Measurements from ENCODE around the gene CADPS.
"Not testable (repeated sequence)": the region's sequence is repeated elsewhere in the genome, so short reads cannot be mapped to it uniquely, and the experiment has no call there.

The CADPS gene

DNA sequence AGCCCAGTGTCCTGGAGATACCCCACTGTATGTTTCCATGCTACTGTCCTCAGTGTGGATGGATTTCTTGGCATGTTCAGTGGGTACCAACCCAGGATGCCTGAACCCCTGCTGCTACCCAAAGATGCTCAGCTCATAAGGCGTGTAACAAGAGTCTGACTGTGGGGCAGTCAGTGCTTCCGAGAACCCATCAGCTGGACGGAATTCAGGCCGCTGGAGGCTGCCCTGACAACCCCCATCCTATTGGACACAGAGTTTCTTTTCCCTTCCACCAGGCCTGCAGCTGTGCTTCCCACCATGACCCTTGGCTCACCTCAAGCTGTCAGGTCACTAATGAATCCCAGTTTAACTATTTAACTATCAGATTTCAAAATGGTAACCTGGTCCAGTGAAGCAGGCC, 277.7 kb downstream of the CADPS start:
- no peak for TF ChIP-seq ZNF274 (IDR thresholded peaks at IDR 0.05; ENCODE audit: low read depth, low read length)
- no peak overlapping the region for H3K4me3 ChIP-seq (ENCODE audit: low read length)

DNA sequence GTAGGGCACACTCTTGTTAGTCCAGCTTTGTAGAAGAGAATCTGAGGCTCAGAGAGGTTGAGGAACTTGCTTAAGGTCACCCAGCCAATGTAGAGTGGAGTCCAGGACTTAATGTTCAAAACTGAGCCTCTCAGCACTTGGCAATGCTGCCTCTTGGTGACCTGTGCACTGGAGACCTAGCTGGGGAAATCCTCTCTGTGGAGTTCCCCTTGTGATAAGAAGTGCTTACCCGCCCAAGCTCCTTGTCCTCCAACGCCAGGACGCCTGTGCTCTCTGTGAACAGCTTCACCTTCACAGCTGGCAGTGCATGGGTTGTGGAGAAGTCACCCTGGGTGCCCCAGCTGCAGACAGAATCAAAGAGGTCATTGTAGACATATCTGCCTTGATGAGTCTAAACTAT, 282.8 kb downstream of the CADPS start:
- TF ChIP-seq ZNF274 (IDR thresholded peaks at IDR 0.05; ENCODE audit: low read depth, low read length), result no peak
- no peak overlapping the region for H3K4me3 ChIP-seq (ENCODE audit: low read length)

DNA sequence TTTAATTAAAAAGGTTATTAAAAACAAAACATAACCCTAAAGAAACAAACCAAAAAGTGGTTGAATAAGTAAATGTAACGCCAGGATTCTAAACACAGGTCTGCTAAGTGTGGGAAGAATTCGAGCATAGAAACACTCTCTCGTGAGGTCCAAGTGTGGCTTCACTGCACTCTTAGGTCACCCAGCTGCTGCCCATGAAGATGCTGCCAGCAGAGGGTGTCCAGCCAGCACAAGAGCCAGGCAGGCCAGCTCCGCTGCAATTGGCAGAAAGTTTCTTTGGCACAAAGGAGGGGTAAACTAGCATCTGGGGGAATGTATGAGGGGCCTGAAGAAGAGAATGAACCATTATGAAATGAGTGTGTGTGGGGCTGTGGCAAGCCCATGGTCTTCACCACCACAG, 286.1 kb downstream of the CADPS start:
- no peak for TF ChIP-seq ZNF274 (IDR thresholded peaks at IDR 0.05; ENCODE audit: low read depth, low read length)
- no peak overlapping the region for H3K4me3 ChIP-seq (ENCODE audit: low read length)

DNA sequence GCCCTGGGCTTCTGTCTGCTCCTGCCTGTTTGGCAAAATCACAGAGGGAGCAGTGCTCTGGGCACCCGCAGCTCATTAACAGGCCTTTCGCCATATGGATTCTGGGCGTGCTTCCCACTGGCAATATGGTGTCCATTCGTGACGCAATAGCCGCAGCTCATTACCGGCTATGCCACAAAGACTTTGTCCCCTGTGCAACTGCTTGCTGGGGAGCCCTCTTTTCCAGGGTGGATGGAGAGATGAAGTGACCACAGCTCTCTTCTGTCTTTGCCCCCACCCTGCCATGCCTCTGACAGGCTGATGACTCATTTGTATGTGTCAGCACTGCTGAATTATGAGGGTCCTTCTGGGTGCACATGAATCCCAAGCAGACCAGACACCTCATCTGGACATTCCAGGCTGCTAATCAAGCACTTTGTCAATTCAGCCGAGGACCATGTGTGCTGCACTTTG, 287.6 kb downstream of the CADPS start:
- H3K4me3 ChIP-seq (ENCODE audit: low read length), result no peak overlapping the region
- no peak for TF ChIP-seq ZNF274 (IDR thresholded peaks at IDR 0.05; ENCODE audit: low read depth, low read length)

DNA sequence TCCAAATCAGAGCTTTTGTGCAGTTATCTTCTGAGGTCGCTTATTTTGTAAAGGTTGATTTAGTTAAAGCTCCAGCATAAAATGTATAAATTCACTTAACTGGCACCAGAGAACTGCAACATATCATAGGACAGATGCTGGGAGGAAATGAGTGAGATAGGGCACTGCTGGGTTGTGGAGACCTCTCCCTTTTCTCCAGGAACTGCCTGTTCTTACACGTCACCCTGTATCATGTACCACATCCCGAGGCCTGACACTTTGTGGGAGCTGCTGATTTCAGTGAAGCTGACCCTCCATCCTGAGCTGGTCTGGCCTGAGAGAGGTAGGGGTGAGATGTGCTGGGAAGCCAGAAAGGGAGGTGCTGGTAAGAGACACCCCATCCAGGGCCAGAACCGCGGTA, 288.0 kb downstream of the CADPS start:
- no peak for TF ChIP-seq ZNF274 (IDR thresholded peaks at IDR 0.05; ENCODE audit: low read depth, low read length)
- H3K4me3 ChIP-seq (ENCODE audit: low read length), result no peak overlapping the region

DNA sequence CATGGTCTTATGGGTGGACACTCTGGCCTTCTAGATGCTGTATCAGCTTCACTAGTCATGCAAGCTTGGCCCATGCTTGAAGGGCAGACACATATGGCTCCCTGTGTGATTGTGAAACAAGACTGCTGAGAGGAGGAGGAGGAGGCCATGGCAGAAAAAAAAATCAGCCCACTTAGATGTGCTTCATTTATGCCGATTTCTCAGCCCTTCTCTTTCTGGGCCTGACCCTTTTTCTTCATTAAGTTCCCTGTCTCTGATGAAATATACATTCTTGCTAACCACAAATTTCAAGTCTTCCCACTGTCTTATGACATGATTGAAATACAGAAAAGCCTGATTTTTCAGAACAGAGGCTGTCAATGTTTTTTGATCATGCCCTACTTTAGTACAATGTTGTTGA, 288.9 kb downstream of the CADPS start:
- no peak for TF ChIP-seq ZNF274 (IDR thresholded peaks at IDR 0.05; ENCODE audit: low read depth, low read length)
- no peak overlapping the region for H3K4me3 ChIP-seq (ENCODE audit: low read length)

DNA sequence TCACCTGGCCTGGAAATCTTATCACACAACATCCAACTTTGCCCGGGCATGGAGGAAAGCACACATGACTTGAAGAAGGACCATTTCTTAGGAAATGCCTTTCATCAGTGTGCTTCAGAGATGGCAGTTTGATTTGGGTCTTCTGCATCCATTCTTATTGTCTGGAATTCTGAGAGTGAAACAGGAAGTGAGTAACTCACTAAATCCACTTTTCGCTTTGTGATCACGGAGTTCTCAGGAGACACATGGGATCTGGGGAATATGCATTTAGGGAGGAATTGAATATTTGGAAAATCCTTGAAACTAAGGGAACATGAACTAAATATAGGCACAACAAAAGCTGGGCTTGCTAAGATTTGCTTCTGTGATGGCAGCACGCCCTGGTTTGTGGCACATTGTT, 289.4 kb downstream of the CADPS start:
- TF ChIP-seq ZNF274 (IDR thresholded peaks at IDR 0.05; ENCODE audit: low read depth, low read length), result no peak

DNA sequence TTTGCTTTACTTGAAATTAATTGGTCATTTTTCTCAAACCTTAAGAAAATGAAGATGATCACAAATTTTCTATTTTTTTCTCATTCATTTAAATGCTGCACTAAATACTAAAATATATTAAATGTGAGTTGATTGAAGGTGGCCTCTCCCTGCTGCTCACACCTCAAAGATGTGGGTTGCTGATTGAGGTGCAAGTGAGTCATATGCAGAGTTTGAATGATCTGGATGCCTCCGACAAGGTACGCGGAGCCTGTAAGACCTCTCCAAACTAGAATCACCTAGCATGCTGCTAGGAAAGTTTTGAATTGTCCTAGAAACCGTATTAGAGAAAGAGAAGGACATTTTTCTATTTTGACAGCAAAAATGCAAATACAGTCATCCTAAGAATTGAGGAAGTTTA, 290.6 kb downstream of the CADPS start:
- H3K4me3 ChIP-seq (ENCODE audit: low read length), result no peak overlapping the region
- no peak for TF ChIP-seq ZNF274 (IDR thresholded peaks at IDR 0.05; ENCODE audit: low read depth, low read length)

More for the DNA sequence above, 289.4 kb downstream of the CADPS start:
- H3K4me3 ChIP-seq (ENCODE audit: low read length), result no peak overlapping the region

DNA sequence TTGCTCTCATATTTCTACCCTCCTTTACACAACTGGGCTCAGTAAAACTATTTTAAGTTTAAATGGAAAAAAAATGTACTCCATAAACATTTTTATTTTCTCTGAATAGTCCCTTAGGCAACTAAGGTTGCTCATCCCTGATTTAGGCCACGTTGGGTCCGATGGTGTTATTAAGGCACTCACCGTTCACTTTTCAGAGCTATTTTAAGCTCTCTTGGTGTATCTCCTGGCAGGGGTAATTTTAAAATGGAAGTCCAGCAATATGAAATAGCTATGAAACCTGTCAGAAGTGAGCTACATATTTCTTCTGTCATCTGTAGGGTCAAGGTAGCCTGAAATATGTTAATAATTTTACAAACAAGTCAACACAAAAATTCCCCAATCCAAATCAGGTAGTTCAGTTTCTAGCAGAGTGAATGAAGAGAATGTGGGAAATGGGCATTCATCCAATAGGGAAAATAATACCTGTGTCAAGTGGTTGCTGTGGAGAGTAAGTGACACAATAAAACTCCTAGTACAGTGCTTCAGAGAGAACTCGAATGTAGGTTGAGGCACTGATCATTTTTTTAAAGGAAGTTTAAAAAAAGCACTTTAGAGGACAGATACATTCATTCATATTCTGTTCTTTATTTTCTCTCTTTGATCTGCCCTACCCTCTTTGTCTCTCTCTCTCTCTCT, 292.6 kb downstream of the CADPS start:
- no peak overlapping the region for H3K4me3 ChIP-seq (ENCODE audit: low read length)
- TF ChIP-seq ZNF274 (IDR thresholded peaks at IDR 0.05; ENCODE audit: low read depth, low read length), result no peak

DNA sequence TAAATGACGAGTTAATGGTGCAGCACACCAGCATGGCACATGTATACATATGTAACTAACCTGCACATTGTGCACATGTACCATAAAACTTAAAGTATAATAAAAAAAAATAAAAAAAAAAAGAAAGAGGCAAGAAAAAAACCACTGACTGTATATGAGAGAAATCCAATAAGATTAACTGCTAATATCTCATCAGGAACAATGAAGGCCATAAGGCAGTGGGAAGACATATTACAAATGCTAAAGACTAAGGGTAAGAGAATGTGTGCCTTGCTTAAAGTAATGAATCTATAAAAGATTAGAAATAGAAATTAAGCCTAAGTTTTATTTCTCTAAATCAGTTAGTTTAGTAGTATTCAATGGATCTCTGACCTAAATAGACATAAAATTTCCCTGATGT, 294.7 kb downstream of the CADPS start:
- H3K4me3 ChIP-seq (ENCODE audit: low read length), result not testable (repeated sequence)

DNA sequence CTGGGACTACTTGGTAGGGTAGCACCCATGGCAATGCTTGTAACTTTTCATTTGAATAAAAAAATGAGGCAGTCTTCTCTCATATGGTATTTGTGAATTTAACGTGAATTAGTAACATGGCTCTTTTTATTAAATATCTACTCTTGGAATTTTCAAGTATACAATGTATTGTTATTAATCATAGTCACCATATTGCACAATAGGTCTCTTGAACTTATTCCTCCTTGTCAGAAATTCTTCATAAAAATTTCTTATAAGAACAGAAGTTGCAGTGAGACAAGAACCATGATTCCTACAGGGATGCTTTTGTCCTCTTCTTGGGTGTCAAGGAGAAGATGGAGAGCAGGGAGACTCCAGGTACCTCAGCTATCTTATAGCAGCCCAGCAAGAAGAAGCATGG, 298.1 kb downstream of the CADPS start:
- TF ChIP-seq ZNF274 (IDR thresholded peaks at IDR 0.05; ENCODE audit: low read depth, low read length), result no peak

DNA sequence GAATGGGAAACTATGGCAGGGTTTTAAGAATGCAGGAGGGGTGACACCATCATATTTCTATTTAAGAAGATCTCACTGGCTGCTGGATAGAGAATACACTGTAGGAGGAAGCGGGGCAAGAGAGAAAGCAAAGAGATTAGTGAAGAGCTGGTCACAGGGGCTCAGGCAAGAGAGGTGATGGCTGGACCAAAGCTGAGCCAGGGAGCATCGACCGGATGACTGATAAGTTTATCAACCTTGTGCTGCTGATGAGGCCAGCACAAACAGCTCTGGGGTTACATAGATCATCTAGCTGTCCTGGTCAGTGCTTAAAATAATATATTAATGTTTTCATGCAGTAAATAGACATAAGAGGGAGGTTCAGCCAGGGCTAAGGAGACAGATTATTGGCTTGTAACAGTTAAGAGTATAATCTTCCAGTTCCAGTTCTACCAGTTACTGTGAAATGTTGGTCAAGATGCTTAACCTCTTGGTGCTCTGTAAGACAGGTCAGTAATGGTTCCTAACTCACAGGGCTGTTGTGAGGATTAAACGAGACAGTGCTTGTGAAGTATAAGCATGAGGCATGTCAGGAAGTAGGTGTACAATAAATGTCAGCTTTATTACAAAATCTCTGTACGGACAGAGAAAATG, 300.8 kb downstream of the CADPS start:
- no peak overlapping the region for H3K4me3 ChIP-seq (ENCODE audit: low read length)
- no peak for TF ChIP-seq ZNF274 (IDR thresholded peaks at IDR 0.05; ENCODE audit: low read depth, low read length)

More for the DNA sequence above, 298.1 kb downstream of the CADPS start:
- no peak overlapping the region for H3K4me3 ChIP-seq (ENCODE audit: low read length)

DNA sequence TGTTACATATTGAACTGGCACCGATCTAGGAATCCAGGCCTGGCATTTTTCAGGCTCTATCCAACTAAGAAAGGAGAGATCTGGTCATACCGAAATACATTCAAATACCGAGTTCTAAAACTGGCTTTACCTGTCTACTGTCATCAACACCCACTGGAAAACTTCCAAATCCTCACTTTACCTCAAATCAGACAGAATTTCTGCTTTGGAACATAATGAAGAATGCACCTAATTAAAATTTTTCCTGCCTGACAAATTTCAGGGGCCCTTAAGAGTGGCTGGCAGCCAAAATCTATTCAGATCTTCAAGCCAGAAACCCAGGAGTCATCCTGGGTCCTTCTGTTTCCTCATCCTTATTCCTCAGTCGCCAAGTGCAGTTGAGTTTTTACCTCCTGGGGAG, 303.3 kb downstream of the CADPS start:
- no peak for TF ChIP-seq ZNF274 (IDR thresholded peaks at IDR 0.05; ENCODE audit: low read depth, low read length)
- no peak overlapping the region for H3K4me3 ChIP-seq (ENCODE audit: low read length)

DNA sequence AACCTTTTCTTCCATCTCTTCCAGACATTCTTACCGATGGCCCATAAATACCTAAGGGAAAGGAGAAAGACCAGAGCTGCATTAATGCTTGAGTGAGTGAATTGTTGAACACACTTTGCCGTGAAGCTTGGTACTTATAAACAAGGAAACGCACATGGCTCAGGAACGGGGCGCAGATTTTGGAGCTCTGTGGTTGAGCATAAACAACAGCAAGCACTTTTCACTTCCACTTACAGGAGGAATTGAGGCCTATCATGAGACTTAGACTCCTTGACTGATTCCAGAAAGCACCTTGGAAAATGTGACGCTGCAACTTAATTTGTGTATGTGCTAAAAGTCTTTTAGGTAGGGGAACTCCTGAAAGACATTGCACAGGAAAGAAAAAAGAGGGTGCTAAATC, 304.3 kb downstream of the CADPS start:
- H3K4me3 ChIP-seq (ENCODE audit: low read length), result no peak overlapping the region
- no peak for TF ChIP-seq ZNF274 (IDR thresholded peaks at IDR 0.05; ENCODE audit: low read depth, low read length)

DNA sequence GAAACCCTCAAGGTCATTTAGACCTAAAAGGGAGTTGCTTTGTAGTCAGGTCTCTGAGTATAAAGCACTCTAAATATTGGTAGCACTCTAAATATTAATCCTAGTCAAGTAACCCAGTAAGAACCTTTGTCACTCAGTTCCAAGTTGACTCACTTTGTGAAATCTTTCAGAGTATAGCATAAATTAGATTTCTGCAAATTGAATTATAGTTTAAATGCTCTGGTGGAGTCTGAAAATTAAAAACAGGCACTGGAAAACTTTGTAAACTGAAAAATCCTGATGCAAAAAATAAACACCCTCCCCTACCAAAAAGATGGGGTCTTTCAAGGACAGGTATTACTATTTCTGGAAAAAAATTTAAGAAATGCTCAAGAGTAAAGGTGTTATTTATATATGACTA, 305.6 kb downstream of the CADPS start:
- H3K4me3 ChIP-seq (ENCODE audit: low read length), result no peak overlapping the region
- TF ChIP-seq ZNF274 (IDR thresholded peaks at IDR 0.05; ENCODE audit: low read depth, low read length), result no peak

All from GM08714 (cell line).